HCT116 (cell line): Measurements from ENCODE around the gene IMPG1. TPM values are rescaled to one million over a fixed set of nuclear protein-coding genes. Genes with fewer than 3 reads are reported as not detected.

Experiments
- ATAC-seq: fragments of 200-7000 bp; cut with Tn5 transposase; 2 replicates; pipeline ENCODE4 v1.9.1; 2020; ENCODE audit warnings: mild to moderate bottlenecking, moderate library complexity
- BruUV-seq: library from RNA; stranded (reverse); fragments of 400-500 nt; replicated peaks from 2 replicates; lab custom pipeline; 2021; lab: Mats Ljungman, UMichigan
- CTCF ChIA-PET: fragments of 300-600 bp; sonication (Branson Sonifier 250); formaldehyde crosslinking; loops from one replicate; lab custom pipeline; 2021; ENCODE audit warnings: antibody characterized with exemption; lab: Charles Lee
- POLR2A ChIA-PET: fragments of 300-600, 350-600 bp; sonication (Branson Sonifier 250); formaldehyde crosslinking; loops from one replicate; lab custom pipeline; 2021; ENCODE audit warnings: antibody characterized with exemption; lab: Charles Lee
- RAD21 ChIA-PET, 2 experiments: fragments of 300-600 bp; sonication (Branson Sonifier 250); formaldehyde crosslinking; loops; one replicate each; lab custom pipeline; 2023; ENCODE audit warnings: low total read pairs in 2 of 2; ENCODE audit not compliant: uncharacterized antibody in 2 of 2, unreplicated experiment in 2 of 2, low non-redundant PET in 1 of 2; lab: Charles Lee
- DNase-seq: peaks from one replicate; pipeline ENCODE4 v3.0.0-alpha.2; 2010; ENCODE audit warnings: low read depth, low spot score
- H2AFZ ChIP-seq: fragments of 200-600 bp; shearing (Covaris generic), sonication (generic); 2 replicates; pipeline ENCODE4 v1.6.1; 2017; ENCODE audit warnings: low read depth, mixed run types, mixed read lengths, antibody characterized with exemption, low read length; ENCODE audit not compliant: poor library complexity, severe bottlenecking
- H3K27ac ChIP-seq: 2 replicates; pipeline ENCODE4 v1.5.1; 2012; ENCODE audit warnings: low read depth, low read length
- H3K27me3 ChIP-seq: fragments of 200-600 bp; sonication (generic); 2 replicates; pipeline ENCODE4 v1.6.1; 2016; ENCODE audit warnings: mixed run types, low read length, mixed read lengths; ENCODE audit not compliant: insufficient read depth
- H3K36me3 ChIP-seq, 2 experiments: fragments of 200-500 bp in 1 of 2; fragments of 200-600 bp in 1 of 2; sonication (Bioruptor generic) in 1 of 2; sonication (generic) in 1 of 2; 2 replicates each; pipeline versions ENCODE4 v1.5.1 to v1.6.1; 2014 to 2016; ENCODE audit warnings: low read length in 2 of 2, inconsistent platforms in 1 of 2, mixed read lengths in 1 of 2, mixed run types in 1 of 2; ENCODE audit not compliant: insufficient read depth in 2 of 2, control insufficient read depth in 1 of 2
- H3K4me1 ChIP-seq, 2 experiments: fragments of 200-600 bp in 1 of 2; sonication (generic) in 1 of 2; 2 replicates each; pipeline versions ENCODE4 v1.5.1 to v1.6.1; 2012 to 2017; ENCODE audit warnings: low read length in 2 of 2, inconsistent platforms in 1 of 2, mild to moderate bottlenecking in 1 of 2, mixed read lengths in 1 of 2, mixed run types in 1 of 2, moderate library complexity in 1 of 2; ENCODE audit not compliant: insufficient read depth in 2 of 2, control insufficient read depth in 1 of 2
- H3K4me2 ChIP-seq: fragments of 200-600 bp; sonication (generic); 2 replicates; pipeline ENCODE4 v1.6.1; 2017; ENCODE audit warnings: mixed run types, low read length, mixed read lengths
- H3K4me3 ChIP-seq, 2 experiments: fragments of 200-600 bp in 1 of 2; sonication (generic) in 1 of 2; replicated peaks in 1 of 2; 2 replicates each; pipeline ENCODE4 v1.5.1; 2011 to 2016; ENCODE audit warnings: low read length in 2 of 2, control low read depth in 1 of 2, low read depth in 1 of 2, mild to moderate bottlenecking in 1 of 2, mixed read lengths in 1 of 2, mixed run types in 1 of 2
- H3K79me2 ChIP-seq: fragments of 200-600 bp; sonication (generic); 2 replicates; pipeline ENCODE4 v1.6.1; 2017; ENCODE audit warnings: mild to moderate bottlenecking, mixed run types, low read length, moderate library complexity, mixed read lengths; ENCODE audit not compliant: insufficient read depth
- H3K9ac ChIP-seq: fragments of 200-600 bp; sonication (generic); 2 replicates; pipeline ENCODE4 v1.6.1; 2016; ENCODE audit warnings: low read length, mixed read lengths
- H3K9me2 ChIP-seq: fragments of 200-600 bp; sonication (generic), shearing (Covaris generic); 2 replicates; pipeline ENCODE4 v1.6.1; 2017; ENCODE audit warnings: mixed run types, mild to moderate bottlenecking, moderate library complexity; ENCODE audit not compliant: insufficient read depth
- H3K9me3 ChIP-seq, 2 experiments: fragments of 200-500 bp in 1 of 2; fragments of 200-600 bp in 1 of 2; sonication (Bioruptor generic) in 1 of 2; sonication (generic) in 1 of 2; 2 replicates each; pipeline ENCODE4 v1.6.1; 2014 to 2017; ENCODE audit warnings: low read length in 2 of 2, mixed read lengths in 2 of 2, inconsistent platforms in 1 of 2, low read depth in 1 of 2, mild to moderate bottlenecking in 1 of 2, mixed run types in 1 of 2, moderate library complexity in 1 of 2; ENCODE audit not compliant: control insufficient read depth in 1 of 2, insufficient read depth in 1 of 2
- H4K20me1 ChIP-seq: fragments of 200-600 bp; sonication (generic), shearing (Covaris generic); 2 replicates; pipeline ENCODE4 v1.6.1; 2017; ENCODE audit warnings: mixed run types, mild to moderate bottlenecking, moderate library complexity; ENCODE audit not compliant: insufficient read depth
- CBX3 ChIP-seq: IDR thresholded peaks from 2 replicates; pipeline ENCODE4 v1.6.1; 2012; ENCODE audit warnings: low read depth
- EGR1 ChIP-seq: IDR thresholded peaks from 2 replicates; pipeline ENCODE4 v1.6.1; 2012; ENCODE audit warnings: low read depth
- ELF1 ChIP-seq: IDR thresholded peaks from 2 replicates; pipeline ENCODE4 v1.6.1; 2012; ENCODE audit warnings: low read depth, borderline replicate concordance
- JUND ChIP-seq: IDR thresholded peaks from 2 replicates; pipeline ENCODE4 v1.6.1; 2012
- POLR2A ChIP-seq: IDR thresholded peaks from 2 replicates; pipeline ENCODE4 v1.7.0; 2011; ENCODE audit warnings: borderline replicate concordance; ENCODE audit not compliant: insufficient read depth, insufficient read length; ENCODE audit errors: extremely low read depth
- POLR2AphosphoS5 ChIP-seq: IDR thresholded peaks from 2 replicates; pipeline ENCODE4 v1.6.1; 2011; ENCODE audit warnings: mild to moderate bottlenecking, low read depth, low read length, moderate library complexity
- RAD21 ChIP-seq: IDR thresholded peaks from 2 replicates; pipeline ENCODE4 v1.6.1; 2012; ENCODE audit warnings: low read depth, mild to moderate bottlenecking
- SIN3A ChIP-seq: IDR thresholded peaks from 2 replicates; pipeline ENCODE4 v1.6.1; 2012; ENCODE audit warnings: low read depth
- SP1 ChIP-seq: IDR thresholded peaks from 2 replicates; pipeline ENCODE4 v1.6.1; 2012; ENCODE audit warnings: low read depth
- SRF ChIP-seq: IDR thresholded peaks from 2 replicates; pipeline ENCODE4 v1.6.1; 2012; ENCODE audit warnings: low read depth
- TCF7L2 ChIP-seq: IDR thresholded peaks from 2 replicates; pipeline ENCODE4 v1.7.0; 2011; ENCODE audit warnings: borderline replicate concordance, inconsistent platforms; ENCODE audit not compliant: insufficient read depth, insufficient read length; ENCODE audit errors: extremely low read depth
- YY1 ChIP-seq: IDR thresholded peaks from 2 replicates; pipeline ENCODE4 v1.6.1; 2011; ENCODE audit warnings: low read length, low read depth, moderate library complexity, mild to moderate bottlenecking; ENCODE audit not compliant: insufficient replicate concordance; ENCODE audit errors: extremely low read depth
- ZFX ChIP-seq: fragments of 450-650 bp; IDR thresholded peaks from 2 replicates; pipeline ENCODE4 v1.6.1; 2017
- ZNF274 ChIP-seq: fragments of 200-500 bp; sonication (Bioruptor generic); IDR thresholded peaks from 2 replicates; pipeline ENCODE4 v1.6.1; 2014; ENCODE audit warnings: mild to moderate bottlenecking, low read depth, low read length, inconsistent platforms
- intact Hi-C: fragments of 100-400 bp; cut with micrococcal nuclease; formaldehyde crosslinking; loops from 2 replicates; pipeline ENCODE4 v1.10.0; 2022
- total RNA-seq: library from RNA; stranded (reverse); gene quantifications from one replicate; pipeline ENCODE4 v1.2.1, GENCODE V29; 2021; ENCODE audit not compliant: unreplicated experiment
- TF ChIP-seq, protein P1 (sequence below), 3 experiments: fragments of 200-600 bp in 1 of 3; sonication (generic) in 1 of 3; IDR thresholded peaks in 2 of 3; conservative IDR thresholded peaks in 1 of 3; 2 replicates each; pipeline ENCODE4 v1.5.1; 2012 to 2017; ENCODE audit warnings: low read depth in 2 of 3, low read length in 2 of 3, antibody characterized with exemption in 1 of 3, borderline replicate concordance in 1 of 3, control low read depth in 1 of 3, mild to moderate bottlenecking in 1 of 3, mixed read lengths in 1 of 3, mixed run types in 1 of 3, moderate library complexity in 1 of 3; ENCODE audit not compliant: insufficient read depth in 1 of 3
- TF ChIP-seq, protein P2 (sequence below): IDR thresholded peaks from 2 replicates; pipeline ENCODE4 v1.6.1; 2012
- TF ChIP-seq, protein P3 (sequence below): IDR thresholded peaks from 2 replicates; pipeline ENCODE4 v1.6.1; 2012
- TF ChIP-seq, protein P4 (sequence below): IDR thresholded peaks from 2 replicates; pipeline ENCODE4 v1.6.1; 2012; ENCODE audit warnings: low read depth

IMPG1 gene
- total RNA-seq, 1 experiment from 2014 or later: not detected

DNA sequence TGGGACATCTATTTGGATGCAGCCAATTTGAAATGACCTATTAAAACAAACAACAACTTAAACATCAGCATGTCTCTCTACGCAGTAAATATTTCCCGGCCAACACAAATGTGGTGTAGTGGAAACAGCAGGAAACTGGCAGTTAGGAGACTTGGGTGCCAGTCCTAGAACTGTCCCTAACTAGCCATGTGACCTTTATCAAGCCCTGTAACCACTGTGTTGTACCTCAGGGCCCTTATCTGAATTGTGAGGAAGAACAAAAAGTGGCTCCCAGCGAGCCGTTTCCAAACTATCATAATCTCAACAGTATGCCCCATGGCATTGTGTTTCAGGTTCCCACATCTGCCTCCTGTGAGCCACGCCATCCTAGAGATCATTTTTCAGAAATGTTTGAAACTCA is 124.5 kb downstream of the IMPG1 start:
- intact Hi-C loops: no loop called here
- ChIA-PET POLR2A (no interaction called here), RAD21 (no interaction called here), CTCF (no interaction called here)
- no peaks in the 10 kb centered on the region for H3K4me1 ChIP-seq
- DNase-seq (no peak), ATAC-seq (no peak)
- H3K9ac ChIP-seq: no peak overlapping the region
- no peaks in the 10 kb centered on the region for H4K20me1 ChIP-seq
- H3K79me2 ChIP-seq: no peaks in the 10 kb centered on the region
- H3K36me3 ChIP-seq: no peaks in the 10 kb centered on the region
- H3K27ac ChIP-seq: no peak overlapping the region
- no TSS peak for BruUV-seq
- no peaks in the 10 kb centered on the region for H3K9me3 ChIP-seq
- H3K27me3 ChIP-seq: no peaks in the 10 kb centered on the region
- H3K9me2 ChIP-seq: peaks cover 3% of the 10 kb centered on the region; the same call in 1 of the 2 replicates
- no peak overlapping the region for H2AFZ ChIP-seq
- H3K4me2 ChIP-seq: no peak overlapping the region
- no peak overlapping the region for H3K4me3 ChIP-seq
- TF ChIP-seq ZNF274: no peak
- TF ChIP-seq SRF: no peak
- no peak for TF ChIP-seq CBX3
- no peak for TF ChIP-seq RAD21
- no peak for TF ChIP-seq SIN3A
- no peak for TF ChIP-seq ELF1
- TF ChIP-seq, protein P1, sequence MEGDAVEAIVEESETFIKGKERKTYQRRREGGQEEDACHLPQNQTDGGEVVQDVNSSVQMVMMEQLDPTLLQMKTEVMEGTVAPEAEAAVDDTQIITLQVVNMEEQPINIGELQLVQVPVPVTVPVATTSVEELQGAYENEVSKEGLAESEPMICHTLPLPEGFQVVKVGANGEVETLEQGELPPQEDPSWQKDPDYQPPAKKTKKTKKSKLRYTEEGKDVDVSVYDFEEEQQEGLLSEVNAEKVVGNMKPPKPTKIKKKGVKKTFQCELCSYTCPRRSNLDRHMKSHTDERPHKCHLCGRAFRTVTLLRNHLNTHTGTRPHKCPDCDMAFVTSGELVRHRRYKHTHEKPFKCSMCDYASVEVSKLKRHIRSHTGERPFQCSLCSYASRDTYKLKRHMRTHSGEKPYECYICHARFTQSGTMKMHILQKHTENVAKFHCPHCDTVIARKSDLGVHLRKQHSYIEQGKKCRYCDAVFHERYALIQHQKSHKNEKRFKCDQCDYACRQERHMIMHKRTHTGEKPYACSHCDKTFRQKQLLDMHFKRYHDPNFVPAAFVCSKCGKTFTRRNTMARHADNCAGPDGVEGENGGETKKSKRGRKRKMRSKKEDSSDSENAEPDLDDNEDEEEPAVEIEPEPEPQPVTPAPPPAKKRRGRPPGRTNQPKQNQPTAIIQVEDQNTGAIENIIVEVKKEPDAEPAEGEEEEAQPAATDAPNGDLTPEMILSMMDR (IDR thresholded peaks at IDR 0.05 in 2 of 3, conservative IDR thresholded peaks at IDR 0.05 in 1 of 3; ENCODE audit: borderline replicate concordance in 1 of 3, insufficient read depth in 1 of 3, low read depth in 2 of 3, low read length in 2 of 3): no peak
- TF ChIP-seq, protein P2, sequence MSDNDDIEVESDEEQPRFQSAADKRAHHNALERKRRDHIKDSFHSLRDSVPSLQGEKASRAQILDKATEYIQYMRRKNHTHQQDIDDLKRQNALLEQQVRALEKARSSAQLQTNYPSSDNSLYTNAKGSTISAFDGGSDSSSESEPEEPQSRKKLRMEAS: no peak
- no peak for TF ChIP-seq EGR1
- no peak for TF ChIP-seq SP1
- TF ChIP-seq POLR2A: no peak
- no peak for TF ChIP-seq YY1
- TF ChIP-seq POLR2AphosphoS5: no peak
- TF ChIP-seq ZFX: no peak
- no peak for TF ChIP-seq JUND
- no peak for TF ChIP-seq TCF7L2
- TF ChIP-seq, protein P3, sequence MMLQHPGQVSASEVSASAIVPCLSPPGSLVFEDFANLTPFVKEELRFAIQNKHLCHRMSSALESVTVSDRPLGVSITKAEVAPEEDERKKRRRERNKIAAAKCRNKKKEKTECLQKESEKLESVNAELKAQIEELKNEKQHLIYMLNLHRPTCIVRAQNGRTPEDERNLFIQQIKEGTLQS: no peak
- TF ChIP-seq, protein P4, sequence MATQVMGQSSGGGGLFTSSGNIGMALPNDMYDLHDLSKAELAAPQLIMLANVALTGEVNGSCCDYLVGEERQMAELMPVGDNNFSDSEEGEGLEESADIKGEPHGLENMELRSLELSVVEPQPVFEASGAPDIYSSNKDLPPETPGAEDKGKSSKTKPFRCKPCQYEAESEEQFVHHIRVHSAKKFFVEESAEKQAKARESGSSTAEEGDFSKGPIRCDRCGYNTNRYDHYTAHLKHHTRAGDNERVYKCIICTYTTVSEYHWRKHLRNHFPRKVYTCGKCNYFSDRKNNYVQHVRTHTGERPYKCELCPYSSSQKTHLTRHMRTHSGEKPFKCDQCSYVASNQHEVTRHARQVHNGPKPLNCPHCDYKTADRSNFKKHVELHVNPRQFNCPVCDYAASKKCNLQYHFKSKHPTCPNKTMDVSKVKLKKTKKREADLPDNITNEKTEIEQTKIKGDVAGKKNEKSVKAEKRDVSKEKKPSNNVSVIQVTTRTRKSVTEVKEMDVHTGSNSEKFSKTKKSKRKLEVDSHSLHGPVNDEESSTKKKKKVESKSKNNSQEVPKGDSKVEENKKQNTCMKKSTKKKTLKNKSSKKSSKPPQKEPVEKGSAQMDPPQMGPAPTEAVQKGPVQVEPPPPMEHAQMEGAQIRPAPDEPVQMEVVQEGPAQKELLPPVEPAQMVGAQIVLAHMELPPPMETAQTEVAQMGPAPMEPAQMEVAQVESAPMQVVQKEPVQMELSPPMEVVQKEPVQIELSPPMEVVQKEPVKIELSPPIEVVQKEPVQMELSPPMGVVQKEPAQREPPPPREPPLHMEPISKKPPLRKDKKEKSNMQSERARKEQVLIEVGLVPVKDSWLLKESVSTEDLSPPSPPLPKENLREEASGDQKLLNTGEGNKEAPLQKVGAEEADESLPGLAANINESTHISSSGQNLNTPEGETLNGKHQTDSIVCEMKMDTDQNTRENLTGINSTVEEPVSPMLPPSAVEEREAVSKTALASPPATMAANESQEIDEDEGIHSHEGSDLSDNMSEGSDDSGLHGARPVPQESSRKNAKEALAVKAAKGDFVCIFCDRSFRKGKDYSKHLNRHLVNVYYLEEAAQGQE: no peak
